ENCODE results near the gene PPOX.

The PPOX gene

DNA sequence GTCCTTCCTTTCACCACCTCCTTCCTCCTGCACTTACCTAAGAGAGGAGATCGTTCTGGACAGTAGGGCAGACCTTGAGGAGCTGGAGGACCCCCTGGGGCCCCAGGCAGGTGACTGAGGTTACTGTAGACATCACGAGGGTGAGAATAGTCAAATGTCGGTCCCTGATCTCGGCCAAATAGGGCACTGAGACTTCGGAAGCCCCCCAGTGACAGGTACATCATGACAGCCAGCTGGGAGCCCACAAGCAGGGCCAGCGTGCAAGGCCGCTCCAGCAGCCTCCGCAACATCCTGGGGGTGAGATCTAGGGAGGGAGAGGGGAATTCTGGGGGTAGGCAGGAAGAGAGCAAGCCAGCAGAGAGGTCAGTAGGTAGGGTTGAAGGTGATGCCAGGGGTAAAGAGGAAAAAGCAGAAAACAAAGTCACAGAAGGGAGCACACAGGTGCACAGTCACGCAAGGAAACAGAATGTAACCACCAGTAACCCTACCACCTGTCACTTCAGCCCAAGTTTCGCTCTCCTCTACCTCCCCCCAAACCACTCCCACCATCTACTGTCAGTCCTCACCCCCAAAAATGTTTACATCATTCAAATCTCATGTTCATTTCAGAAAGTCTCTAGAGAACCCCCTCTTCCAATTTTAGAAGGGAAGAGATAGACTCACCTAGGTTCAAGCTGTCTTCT, 9.7 kb downstream of the PPOX start:
- DNase-seq (ENCODE audit: low spot score) (no peak), FAIRE-seq (no peak)

DNA sequence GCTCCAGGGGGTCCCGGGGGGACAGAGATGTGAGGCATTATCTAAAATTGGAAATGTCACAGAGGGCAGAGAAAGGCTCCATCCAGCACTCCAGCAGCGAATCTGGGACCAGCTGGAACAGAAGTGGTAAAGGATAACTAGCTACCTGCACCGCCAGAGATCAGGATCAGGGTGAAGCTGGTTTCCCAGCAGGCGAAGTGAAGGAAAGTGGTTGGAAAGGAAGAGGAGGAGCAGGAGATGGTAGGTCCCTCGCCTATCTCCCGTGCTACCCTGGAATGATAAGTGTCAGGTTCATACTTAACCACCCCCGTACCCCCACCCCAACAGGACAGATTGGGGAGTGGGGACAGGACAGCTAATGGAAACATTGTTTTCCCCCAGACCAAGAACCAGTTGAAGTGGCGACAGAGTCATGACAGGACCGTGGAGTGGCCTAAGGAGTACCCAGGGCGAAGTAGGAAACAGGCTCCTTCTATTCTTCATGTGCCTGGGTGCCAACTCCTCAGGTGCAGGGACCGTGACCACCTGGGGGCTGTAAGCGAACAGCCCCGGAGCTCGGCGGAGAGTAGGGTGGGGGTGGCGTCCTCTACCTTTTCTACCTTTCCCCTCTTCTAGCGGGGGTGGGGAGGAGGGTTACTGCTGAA, 10.4 kb downstream of the PPOX start:
- FAIRE-seq (no peak), DNase-seq (ENCODE audit: low spot score) (no peak)

DNA sequence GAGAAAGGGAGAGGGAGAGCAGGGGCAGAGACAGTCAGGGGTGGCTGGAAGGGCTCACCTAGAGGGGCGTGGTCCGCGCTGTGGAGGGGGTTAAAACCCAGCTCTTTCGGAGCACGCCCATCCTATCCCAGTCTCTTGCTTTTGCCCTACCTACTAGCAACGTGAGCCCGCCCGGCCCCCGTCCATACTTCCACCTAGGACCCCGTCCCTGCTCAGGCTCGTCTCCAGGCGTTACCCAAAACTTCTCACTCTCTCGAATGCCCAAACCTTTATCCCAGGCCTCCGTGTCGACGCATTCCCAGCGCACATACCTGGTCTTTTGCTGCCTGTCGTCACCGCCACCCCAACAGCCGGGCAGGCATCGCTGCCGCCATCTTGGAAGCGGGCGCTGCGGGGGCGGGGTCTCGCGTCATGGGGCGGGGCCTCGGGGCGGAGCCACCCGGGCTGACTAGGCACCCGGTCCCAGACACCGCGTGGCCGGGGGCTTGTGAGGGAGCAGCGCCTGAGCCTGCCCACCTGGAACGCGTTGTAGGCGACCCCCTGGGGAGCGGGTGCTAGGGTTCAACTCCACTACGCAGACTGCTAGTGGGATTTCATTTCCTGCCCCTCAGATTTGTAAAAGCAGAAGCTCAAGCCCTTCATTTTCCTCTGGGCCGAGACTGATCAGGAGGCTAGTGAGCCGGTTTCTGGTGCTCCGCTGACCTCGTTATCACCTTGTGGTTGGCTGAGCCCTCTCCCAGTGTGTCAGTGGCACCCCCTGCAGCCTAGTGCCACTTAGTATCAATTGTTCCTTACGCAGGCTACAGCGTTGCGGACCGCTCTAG, 11.1 kb downstream of the PPOX start, which contains the start of gene B4GALT3:
TSS of gene B4GALT3 (minus strand) at position 396 of the 824 bp plus-strand sequence. CDS start 1,447 bp downstream, outside the sequence.
- DNase-seq (ENCODE audit: low spot score) (peak; percentile 96), FAIRE-seq (no peak)

DNA sequence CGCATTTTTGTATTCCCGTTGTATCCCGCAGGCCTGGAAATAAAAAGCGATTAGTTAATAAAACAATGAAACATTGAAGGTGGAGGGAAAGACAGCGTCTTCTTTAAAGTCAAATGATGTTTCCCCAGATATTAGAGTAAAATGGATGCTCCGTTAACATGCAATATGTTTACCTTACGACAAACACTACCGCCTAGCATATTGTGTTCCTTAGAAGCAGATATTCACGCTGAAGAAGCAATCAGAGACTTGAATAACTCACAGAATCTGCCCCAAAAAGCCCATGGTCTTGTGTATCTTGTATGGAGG, 11.7 kb downstream of the PPOX start:
- DNase-seq (ENCODE audit: low spot score) (no peak), FAIRE-seq (no peak)

DNA sequence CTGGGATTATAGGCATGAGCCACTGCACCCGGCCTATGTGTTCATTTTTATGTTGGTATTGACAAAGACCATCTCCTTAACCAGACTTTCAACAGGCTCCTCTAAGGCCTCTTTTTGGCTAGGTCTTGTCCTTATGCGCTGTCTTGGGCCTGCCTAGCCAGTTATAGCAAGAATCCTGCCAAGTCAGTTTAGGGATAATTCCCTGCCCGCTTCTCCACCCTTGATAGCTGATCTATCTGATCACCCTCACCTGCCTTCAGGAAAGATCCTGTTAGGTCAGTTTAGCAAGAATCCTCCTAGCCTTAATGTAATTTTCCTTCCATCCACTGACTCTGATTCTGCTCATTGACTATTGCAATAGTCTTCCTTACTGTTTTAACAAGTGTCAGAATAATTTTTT, 13.5 kb downstream of the PPOX start:
- DNase-seq (ENCODE audit: low spot score) (no peak), FAIRE-seq (no peak)

DNA sequence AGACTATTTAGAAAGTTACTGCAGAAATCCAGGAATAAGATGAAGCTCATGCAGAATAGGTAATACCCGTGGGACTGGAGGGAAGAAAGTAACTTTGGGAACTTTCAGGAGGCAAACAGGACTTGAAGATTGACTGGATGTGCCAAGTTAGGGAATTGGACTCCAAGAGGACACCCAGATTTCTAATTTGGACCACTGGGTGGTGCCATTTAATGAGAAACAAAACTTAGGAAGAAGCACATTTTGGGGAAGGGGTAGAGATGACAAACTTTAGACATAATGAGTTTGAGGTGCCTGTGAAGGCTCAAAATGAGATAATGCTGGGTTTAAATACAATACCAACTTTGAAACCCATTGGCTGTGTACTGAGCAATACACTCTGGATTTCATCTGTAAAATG, 14.4 kb downstream of the PPOX start:
- no peak for FAIRE-seq
- DNase-seq (ENCODE audit: low spot score): no peak

DNA sequence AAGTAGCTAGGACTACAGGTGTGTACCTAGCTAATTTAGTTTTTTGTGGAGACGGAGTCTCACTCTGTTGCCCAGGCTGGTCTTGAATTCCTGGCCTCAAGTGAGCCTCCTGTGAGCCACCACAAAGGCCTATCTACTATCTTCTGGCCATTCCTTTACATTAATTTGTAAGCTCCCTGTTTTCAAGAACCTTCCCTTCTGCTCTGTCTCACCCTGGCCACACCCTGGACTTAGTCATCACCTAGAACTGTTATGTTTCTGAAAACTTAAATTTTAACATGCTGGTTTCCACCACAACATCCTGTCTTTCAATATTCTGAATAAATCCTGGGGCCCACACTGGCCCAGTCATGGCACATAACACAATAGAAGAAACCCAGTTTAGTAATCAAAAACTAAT, 16.0 kb downstream of the PPOX start:
- FAIRE-seq (no peak), DNase-seq (ENCODE audit: low spot score) (no peak)

DNA sequence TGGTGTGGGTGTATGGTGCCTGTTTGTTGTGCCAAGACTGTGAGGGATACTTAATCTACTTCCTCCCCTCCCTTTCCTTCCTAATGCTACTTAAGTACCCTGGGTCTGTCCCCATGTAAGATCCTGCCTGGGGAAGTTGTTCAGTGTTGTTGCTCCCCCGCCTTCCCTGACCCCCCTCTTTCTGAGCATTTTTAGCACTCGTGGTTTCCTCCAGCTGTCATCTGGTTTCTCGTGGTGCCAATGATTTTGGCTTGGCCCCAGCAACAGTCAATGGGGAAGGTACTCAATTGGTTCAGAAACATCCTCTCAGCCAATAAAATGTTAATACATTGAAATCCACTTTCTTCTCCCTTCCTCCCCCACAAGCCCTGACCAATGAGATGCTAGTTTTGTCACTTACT, 19.1 kb downstream of the PPOX start:
- DNase-seq (ENCODE audit: low spot score): no peak
- no peak for FAIRE-seq

DNA sequence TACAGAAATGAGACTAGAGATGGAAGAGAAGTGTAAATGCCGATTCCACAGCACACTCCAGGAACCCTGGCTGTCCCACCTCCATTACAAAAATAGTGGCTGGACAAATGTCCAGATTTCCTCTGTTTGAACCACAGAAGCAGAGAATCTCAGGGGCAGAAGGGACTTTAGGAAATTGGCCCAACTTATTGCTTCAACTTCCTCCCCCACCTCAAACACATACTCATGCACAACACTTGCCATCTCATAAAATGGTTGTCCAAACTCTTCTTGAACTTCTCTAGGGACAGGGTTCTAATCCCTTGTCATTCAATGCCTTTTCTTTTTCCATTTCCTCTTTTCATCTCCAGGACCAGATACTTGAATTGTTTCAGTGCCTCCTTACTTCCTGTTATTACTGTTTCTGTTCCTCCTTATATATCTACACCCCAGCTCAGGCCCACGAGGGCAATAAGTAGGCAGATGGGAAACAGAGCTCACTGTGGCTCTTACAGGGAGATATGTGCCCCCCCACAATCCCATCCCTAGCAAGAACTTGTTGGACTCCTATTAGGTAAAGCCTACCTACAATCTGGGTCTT, 19.6 kb downstream of the PPOX start:
- FAIRE-seq (no peak), DNase-seq (ENCODE audit: low spot score) (no peak)

DNA sequence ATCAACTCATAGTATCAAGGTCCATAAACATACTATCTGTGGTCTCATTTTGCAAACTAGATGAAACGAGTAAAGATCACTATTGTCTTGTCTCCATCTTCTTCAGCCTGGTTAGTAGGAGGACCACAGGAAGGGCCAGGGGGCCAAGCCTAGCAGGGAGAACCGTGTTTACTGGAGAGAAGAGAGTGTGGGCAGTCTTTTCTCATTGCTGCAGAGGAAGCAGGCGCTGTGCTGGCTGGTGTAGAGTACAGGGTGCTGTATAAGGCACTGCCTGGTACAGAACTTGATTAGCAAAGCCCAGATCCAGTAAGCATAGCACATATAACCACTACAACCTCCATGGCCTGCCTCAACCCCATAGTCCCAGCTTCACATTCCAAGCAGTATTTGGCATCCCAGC, 21.1 kb downstream of the PPOX start:
- FAIRE-seq (no peak), DNase-seq (ENCODE audit: low spot score) (no peak)

DNA sequence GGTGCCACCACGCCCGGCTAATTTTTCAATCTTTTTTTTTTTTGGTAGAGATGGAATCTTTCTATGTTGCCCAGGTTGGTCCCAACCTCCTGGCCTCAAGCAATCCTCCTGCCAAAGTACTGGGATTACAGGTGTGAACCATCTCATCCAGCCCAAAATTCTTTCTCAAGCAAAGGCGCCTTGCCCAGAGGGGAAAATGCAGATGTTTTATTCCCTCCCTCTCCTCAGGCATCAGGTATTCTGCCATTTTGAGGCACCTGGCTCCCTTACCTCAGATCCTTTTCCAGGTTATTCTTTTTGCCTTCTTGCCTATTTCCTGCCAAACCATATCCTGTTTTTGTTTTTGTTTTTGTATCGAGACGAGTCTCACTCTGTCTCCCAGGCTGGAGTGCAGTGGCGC, 22.2 kb downstream of the PPOX start:
- DNase-seq (ENCODE audit: low spot score): no peak
- no peak for FAIRE-seq

DNA sequence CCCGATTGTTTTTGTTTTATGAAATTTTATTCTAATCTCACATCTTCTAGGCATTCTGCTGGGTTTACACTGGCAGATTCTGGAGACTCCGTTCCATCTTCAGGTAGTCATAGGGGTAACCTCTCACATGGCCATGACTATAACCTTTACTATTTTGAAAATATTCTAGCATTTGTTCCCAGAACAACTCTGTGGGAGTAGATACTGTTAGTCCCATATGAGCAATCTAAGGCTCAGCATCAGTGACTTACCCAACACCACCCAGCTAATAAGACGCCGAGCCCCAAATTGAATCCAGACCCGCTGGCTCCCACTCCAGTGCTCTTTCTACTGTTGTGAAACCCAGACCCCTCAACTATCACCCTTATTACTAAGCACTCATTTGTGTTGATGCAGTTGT, 22.8 kb downstream of the PPOX start:
- no peak for DNase-seq (ENCODE audit: low spot score)
- FAIRE-seq: no peak

DNA sequence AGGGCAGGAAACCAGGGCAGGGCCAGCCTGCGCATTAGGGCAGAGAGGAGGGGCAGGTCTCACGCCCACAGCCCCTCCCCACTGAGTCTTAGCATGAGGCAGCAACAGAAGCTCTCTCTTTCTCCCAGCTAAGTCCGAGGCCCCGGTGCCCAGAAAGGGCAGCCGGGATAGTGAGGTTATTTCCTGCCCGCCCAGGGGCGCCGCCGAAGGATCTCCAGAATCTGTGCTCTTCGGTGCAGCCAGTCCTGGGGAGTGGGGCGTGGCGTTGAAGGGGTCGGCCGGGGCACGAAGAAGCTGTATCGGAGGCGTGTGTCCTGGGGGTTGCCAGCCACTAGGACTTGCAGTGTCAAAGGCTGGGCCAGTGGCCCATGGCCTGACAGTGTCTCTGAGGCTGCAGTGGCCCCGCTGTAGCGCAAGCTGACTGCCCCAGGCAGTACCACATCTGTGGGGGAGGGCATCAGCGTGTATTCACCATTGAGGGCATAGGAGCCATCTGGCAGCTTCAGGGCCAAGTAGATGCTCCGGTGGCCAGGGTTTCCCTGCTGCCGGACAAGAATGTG, 24.8 kb downstream of the PPOX start:
- FAIRE-seq (no peak), DNase-seq (ENCODE audit: low spot score) (no peak)

DNA sequence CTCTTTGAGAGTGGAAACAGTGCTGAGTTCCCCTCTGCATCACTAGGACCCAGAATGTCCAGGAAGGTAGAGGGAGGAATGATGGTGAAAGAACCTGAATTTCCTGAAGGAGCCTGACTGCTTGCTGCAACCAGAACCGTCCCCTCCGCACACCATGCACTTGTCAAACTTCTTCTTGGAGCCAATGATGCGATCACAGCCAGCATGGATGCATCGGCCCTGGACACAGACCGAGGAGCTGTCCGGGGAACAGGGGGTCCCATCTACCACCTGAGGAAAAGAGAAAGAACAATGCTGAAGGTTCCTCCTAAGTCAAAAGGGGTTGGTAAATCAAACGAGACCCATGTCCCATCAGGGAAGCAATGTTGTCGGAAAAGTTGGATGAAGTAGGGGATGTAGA, 25.7 kb downstream of the PPOX start:
- FAIRE-seq (no peak), DNase-seq (ENCODE audit: low spot score) (no peak)

DNA sequence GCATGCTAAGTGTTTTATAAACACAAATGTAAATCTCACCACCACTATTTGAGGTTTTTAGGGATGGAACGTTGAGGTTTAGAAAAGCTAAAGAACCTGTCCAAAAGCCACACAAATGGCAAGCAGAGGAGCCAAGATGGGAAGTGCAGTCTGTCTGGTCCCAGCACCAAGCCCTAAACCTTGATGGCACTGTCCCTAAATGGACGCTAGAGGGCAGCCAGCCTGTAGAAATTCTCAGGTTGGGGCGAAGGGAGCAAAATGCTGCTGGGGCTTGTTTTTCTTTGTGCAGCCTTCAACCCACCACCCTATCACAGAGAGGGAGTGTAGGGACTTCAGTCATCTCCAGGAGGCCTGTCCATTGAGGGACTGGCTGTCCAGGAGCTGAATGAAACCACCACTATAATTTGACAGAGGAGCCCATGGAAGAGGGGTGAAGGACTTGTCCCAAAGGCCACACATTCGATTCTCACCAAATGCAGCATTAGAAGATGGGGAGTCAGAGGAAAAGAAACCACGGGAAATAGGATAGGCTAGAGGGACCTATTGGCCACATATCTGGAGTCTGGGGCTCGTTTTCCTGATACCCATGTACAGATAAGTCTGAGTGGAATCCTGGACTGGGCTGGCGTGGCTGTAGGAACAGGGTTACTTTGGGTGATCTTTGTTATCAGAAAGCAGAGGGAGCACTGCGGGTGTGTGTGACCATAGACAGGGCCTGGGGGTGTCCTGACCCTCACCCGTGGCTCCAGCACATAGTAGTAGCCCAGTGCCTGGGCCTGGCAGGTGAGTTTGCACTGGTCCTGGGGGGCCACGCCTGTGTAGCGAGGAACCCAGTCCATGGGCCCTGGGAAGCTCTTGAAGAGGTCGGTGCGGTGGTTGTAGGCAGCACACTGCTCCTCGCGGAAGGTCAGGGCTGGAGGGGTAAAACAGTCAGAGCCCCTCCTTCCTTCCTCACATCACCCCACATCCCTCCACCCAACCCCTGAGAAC, 26.5 kb downstream of the PPOX start:
- peak; percentile 80 for DNase-seq (ENCODE audit: low spot score)
- no peak for FAIRE-seq

DNA sequence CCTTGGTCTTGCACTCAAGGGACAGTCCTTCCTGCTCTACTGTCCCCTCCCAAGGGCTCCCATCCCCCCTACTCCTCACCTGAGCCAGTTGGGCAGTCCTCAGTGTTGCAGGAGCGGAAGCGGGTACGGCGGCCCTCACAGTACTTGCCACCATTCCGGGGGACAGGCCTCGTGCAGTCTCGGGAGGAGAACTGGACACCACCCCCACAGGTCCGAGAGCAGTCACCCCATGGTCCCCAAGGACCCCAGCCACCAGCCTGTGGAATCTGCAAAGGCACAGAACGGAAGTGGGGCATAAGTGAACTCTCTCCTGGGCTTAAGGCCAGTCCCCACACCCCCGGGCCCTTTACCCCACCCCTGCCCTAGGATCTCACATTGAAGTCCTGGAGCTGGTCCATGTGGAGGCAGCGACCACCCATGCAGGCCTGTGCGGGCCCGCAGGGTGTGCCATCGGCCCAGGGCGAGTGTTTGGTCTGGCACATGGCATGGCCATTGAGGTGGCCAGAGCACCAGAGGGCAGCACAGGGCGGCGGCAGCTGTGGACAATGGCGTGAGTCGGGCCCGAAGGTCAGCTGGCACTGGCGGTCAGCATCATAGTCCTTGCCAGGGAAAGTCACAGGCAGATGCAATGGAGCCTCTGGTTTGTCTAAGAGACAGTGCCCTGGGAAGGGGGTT, 27.5 kb downstream of the PPOX start:
- no peak for FAIRE-seq

DNA sequence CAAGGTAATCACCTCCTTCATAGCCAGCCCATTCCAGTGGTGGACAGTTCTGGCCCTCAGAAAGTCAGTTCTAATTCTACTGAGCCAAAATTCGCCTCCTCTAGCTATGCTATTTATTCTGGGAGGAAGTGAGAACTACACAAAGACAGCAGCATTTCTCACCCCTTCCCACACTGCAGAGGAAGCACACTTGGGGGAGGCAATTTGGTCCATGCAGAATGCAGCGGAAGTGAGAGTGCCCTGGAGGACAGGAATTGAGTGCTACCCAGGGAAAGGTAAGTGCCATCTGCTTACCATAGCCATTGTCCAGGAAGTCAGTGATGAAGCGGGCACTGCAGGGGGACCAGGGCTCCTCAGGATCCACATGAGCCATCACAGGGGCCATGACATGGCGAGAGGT, 28.9 kb downstream of the PPOX start:
- DNase-seq (ENCODE audit: low spot score) (no peak), FAIRE-seq (no peak)

More for the DNA sequence above, 27.5 kb downstream of the PPOX start:
- no peak for DNase-seq (ENCODE audit: low spot score)

DNA sequence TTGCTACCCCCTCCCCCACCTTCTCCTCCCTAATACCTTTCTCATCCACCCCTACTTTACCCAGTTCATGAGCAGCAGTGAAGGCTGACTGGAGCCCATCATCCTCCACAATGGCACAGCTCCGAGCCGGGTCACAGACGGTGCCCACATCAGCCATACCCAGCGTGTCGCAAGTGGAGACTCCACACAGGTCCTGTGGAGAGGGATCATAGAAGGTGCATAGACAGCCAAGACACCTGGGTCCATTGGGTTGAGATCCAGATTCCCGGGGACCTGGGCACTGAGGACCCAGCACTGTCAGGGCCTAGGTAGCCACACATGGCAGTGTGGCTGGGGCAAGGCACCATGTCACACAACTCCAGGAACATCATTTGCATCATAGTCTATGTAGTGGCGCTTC, 29.9 kb downstream of the PPOX start:
- no peak for FAIRE-seq
- DNase-seq (ENCODE audit: low spot score): no peak

DNA sequence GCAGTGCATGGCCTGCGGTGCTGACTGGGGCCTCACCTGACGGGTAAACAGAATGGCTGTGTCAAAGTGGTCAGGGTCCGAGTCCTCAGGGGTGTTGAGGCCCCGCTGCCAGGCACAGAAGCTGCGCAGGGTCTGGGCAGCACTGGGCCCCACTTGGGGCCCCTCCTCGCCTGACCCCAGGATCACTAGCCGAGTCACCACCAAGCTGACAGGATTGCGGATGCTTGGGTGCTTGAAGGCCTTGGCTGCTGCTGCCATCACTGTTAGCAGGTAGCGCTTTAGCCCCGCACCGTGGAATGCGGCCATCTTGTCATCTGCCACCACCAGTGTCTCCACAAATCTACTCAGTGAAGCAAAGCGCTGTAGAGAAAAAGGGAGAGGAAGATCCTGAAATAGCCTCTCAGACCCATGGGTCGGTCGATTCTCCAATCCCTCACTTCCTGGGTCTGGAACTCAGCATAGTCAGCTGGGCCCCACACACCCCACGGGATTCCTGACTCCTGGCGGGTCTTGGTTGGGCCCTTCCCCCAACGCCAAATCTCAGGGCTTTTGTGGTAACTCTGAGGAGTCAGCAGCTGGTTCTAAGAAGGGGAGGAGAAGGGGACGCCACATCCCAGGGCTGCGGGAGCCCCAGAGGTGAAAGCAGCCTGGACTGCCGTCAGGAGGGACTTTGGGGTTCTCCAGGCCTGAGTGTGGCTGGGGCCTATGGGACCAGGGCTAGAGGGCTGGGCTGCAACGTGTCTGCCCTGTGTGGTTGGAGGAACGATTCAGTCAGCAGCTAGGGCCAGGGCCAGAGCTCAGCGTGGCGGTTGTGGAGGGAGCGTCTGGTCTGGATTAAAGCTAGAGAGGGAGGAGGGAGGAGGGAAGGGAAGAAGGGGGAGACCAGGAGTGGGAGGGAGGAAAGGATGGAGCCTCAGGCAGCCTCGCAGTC, 30.6 kb downstream of the PPOX start:
- FAIRE-seq: no peak
- no peak for DNase-seq (ENCODE audit: low spot score)

Data from urothelium cell line (cell line).